NCI-H345 (cell line): ENCODE data around the gene SMIM20.
"Not testable (repeated sequence)": the region's sequence is repeated elsewhere in the genome, so short reads cannot be mapped to it uniquely, and the experiment has no call there.

Source experiments
- DNase-seq: peaks from one replicate; lab custom pipeline; 2025; lab: John Stamatoyannopoulos, UW

Gene SMIM20

DNA sequence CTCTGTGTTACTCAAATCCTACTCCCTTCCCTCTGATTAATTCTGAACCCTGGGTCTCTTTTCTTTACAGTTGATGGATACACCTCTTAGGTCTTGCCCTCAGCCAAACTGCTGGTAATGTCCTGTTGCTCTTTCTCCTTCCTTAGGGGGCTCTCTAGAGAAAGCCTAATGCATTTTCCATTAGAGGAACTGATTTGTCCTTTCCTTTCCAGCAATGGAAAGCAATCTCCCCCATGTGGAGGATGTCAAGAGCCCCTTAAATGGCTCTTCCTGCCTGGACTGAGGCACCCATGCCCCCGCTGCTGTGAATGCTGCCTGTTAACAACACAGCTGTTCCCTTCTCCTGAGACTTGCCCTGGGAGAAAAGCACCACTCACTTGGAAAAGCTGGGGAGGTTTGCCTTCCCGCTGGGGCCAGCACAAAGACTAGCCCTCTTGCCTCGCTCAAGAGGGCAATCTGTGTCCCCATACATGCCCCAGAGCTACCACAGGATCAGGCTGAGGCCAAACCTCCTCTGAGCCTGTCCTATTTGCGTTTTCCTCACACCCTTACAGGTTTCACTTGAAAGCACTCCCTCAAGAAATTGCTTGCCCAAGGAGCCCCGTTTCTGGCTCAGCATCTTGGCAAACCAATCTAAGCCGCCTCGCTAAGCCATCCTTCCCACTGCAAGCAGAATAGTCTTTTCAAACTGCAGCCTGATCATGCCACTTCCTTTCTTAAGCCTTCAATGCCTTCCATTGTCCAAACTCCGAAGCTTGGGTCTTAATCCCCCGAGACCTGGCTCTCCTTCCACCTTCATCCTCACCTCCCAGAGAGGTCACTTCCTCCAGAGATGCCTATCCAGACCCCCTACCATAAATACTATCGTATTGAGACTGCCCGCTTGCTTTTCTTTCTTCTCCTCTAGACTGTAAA lies 23.2 kb upstream of the SMIM20 start:
- DNase-seq = peak; percentile 10

GRCh38 chr4:25892796-25893195 lies 21.2 kb upstream of the SMIM20 start:
- DNase-seq = no peak

GRCh38 chr4:25896776-25897539 lies 17.1 kb upstream of the SMIM20 start:
- DNase-seq = no peak

DNA sequence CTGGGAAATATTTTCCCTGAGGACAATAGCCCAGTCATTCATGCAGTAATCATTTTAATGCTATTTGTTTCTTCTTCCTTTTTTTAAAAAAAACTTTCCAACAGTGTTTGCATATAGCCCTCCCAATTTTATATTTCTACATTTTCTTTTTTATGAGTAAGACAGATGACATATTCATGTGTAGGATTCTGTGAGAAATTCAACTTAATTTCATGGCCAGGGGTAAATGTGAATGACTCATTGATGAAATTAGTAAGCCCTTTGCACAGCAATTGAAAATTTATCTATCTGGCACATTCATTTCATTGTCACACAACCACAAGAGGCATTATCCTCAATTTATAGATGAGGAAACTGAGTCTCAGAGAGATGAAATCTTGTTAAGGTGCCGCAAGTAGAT lies 13.7 kb upstream of the SMIM20 start:
- DNase-seq = no peak

DNA sequence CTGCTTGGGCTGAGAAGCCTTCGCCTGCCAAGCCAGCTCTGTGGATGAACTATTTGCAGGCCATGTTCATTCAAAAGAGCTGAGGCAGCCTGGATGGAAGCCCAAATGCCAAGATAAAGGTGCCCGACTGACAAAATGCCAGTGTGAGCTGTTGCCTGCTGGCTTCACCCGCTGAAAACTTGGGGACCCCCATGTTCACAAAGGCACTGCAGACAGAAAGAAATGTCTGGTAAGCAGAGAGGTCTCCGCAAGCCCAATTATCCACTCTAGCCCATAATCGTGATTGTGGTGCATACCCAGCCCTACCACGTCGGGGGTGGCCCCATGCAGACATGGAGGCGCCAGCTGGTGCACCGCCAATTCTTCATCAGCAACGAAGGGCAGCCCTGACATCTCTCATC lies 13.0 kb upstream of the SMIM20 start:
- no peak for DNase-seq

DNA sequence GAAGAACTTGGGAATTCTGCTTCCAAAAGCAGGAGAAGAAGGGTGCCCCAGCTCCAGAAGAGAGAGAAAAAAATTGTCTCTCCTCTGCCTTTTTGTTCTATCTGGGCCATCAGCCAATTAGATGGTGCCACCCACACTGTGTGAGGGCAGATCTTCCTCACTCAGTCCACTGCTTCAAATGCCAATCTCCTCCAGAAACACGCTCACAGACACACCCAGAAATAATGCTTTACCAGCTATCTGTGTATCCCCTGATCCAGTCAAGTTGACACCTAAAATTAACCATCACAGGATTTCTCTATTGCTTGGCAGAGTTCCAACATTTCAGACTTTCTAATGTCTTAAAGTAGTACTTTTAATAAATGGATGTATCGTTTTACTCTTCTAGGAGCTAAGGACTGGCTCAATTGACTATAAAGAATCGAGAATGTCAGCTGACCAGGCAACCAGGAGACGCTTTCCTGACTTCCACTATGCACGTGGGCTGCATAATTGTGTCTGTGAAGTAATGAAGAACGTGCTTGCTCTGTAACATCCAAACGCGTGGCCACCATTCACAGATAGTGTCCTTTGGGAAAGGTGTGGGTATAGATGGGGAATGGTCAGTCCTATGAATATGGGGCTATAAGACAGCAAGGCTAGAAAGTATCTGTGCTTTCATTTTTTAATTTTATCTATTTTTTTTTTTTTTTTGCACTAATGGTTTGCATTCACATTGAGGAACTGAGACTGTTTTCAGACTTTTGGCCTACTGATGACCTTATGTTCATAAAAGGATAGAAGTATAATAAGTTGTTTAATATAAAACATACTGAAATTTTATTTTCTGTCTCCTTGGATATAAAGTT lies 9.9 kb upstream of the SMIM20 start:
- DNase-seq = no peak

- no peak for DNase-seq
Measured at GRCh38 chr4:25904748-25905082, 9.3 kb upstream of the SMIM20 start.

DNA sequence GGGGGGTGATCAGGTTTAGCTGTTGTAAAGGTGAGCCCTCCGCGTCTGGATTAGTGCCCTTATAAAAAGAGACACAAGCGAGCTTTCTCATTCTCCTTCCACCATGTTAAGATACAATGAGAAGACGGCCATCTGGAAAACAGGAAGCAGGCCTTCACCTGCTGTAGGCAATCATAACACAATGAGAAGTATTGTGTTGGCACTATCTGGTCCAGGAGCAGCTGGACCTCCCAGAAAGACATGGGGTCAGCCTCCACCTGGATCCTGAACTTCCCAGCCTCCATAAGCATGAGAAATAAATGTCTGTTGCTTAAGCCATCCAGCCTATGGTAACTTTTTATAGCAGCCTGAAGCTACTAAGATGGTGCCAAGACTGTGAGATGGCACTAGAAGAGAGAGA lies 8.6 kb upstream of the SMIM20 start:
- DNase-seq = no peak

DNA sequence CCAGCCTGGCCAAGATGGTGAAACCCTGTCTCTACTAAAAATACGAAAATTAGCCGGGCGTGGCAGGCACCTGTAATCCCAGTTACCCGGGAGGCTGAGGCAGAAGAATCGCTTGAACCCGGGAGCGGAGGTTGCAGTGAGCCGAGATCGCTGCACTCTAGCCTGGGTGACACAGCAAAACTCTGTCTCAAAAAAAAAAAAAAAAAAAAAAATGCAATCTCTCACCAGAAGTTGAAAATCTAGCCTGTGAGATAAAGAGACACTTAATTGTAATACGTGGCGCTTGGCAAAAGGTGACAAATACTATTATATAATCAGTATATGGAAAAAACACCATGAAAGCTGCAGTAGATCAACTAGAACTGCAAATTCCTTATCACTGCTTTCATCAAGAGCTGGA lies 7.9 kb upstream of the SMIM20 start:
- DNase-seq = not testable (repeated sequence)

DNA sequence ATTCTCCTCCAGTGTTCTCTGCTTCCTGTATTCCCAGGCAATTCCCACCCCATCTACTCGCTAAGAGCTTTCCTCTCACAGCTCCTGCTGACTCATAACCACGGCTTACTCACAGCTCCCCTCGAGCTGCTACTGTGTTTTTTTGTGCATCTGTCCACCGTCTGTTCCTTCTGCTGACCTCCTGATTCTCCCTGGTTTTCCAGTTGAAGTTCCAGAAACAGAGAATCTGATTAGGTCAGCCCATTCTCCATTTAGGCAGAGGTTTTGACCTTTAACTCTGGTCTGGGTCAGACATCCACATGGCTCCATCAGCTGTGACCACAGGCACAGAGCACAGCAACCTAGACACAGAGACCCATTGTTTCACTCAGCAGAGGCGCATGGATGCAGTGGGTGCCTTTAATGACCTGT lies 5.5 kb upstream of the SMIM20 start:
- DNase-seq = no peak

DNA sequence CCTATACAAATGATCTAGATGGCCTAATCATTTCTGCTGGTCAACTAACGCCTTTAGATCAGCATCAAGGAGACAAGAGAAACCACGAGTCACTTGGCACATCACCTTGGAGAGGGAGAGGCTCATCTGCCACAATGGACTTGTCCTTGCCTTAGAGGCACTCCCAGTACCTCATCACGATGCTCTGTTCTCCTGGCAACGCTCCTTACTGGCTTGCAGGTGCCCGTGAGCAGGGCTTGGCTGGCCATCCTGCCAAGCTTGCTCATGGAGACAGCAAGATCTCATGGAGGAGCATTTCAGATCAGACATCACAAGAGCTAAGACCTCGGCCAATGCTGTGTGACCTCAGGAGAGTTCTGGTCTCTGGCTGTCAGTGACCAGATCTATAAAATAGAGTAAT lies 2.7 kb upstream of the SMIM20 start:
- no peak for DNase-seq

- peak; percentile 28 for DNase-seq
Measured at GRCh38 chr4:25913056-25913850, 767 bp upstream of the SMIM20 start.

- no peak for DNase-seq
Measured at GRCh38 chr4:25914670-25915352, 791 bp downstream of the SMIM20 start.

DNA sequence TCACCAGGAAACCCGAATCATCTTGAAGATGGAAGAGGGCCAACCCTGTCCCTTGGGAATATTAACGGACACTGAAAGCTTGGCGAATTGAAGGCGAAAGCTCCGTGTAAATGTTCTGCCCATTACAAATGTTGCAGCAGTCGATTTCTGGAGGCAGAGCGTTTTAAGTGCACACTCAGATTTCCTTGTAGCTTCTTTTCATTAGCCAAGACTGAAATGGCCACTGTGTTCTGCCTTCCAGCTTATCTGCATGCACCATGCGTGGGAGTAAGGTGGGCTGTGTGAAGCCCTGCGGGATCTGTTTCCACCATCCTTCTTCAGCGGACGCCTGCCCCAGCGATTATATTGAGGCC lies 1.3 kb downstream of the SMIM20 start:
- no peak for DNase-seq

DNA sequence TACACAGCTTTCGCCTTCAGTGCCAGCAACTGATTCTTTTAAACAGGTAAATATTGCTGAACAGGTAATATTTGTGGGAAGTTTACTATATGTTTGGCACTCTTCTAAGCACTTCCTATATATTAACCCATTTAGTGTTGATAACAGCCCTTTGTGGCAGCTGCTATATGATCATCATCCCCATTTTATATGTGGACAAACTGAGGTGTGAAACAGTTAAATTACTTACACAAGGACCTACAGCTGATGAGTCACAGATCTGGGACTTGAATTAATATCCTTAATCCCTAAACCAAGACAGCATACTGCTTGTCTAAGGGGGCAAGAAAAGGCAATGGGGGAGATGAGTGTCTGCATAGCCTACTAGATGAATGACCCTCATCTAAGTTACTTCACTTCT lies 2.9 kb downstream of the SMIM20 start:
- DNase-seq = no peak

DNA sequence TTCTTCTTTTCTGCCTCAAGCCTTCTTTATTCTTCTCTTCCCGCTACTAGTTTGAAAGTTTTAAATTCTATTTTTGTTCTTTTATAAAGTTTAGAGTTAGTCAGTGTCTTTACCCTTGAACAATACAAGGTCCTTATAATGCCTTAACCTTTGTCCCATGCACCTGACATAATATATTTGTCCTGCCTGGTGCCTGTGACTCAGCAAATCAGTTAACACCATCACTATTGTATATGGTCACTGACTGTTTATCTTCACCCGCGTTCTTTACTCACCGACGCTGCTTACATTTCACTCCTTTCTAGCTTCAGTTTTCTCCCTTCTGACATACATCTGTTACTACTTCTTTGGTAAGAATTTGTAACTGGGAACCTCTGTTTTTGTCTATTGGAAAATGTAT lies 5.7 kb downstream of the SMIM20 start:
- DNase-seq = no peak

GRCh38 chr4:25921922-25922321 lies 7.9 kb downstream of the SMIM20 start:
- no peak for DNase-seq

- DNase-seq = no peak
Measured at GRCh38 chr4:25922812-25923369, 8.9 kb downstream of the SMIM20 start.

GRCh38 chr4:25923745-25924144 lies 9.7 kb downstream of the SMIM20 start:
- no peak for DNase-seq

GRCh38 chr4:25925486-25926201 lies 11.6 kb downstream of the SMIM20 start:
- peak; percentile 10 for DNase-seq
